ENCODE data around the gene DRD2.

Gene DRD2

DNA sequence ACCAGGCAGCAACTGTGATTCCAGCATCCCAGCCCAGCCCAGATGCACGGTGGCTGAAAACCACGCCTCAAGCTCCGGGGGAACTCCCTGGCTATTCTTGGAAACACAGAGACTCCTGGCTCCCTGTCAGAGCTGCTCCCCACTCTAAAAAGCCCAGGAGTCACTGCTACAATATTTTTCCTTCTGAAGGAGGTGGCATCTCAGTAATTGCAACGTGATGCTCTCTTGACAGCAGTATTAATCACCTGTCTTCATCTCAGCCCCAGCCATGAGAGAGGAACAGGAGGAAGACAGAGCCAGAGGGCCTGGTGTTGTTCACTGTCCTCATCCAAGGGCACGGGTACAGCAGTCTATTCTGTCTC, 26.9 kb downstream of the DRD2 start:
- FAIRE-seq (no peak), DNase-seq (ENCODE audit: extremely low spot score, insufficient read length, low read depth) (no peak)

DNA sequence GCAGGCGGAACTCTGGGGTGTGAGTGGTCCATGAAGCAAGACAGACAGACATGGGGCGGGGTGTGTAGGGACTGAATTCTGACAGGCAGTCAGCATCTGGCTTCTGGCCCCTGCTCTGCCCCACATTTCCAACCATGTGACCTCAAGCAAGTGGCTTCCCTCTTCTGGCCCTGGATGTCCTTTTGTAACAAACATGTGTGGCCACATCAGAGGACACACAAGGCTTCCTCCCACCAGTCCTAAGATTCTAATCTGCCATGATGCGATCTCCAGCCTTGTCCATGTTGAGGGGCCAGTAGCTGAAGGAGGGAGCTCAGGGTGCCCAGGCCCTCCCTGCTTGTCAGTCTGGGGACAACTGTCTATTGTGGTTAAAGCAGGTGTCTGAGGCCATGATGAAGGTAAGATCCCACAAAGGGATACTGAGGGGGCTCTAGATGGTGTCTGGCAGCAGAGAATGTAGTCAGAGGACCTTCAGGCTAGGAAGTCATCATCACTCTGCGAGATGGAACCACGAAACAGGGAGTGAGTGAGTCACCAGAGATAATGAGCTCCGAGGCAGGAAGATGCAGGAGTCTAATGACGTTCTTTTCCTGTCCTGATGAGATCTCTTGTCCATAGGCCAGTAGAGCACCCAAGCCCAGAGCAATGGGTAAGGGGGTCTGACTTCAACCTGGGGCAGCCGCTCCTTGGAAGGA, 27.4 kb downstream of the DRD2 start:
- DNase-seq (ENCODE audit: extremely low spot score, insufficient read length, low read depth) (no peak), FAIRE-seq (no peak)

GRCh38 chr11:113446938-113447337, 28.3 kb downstream of the DRD2 start:
- DNase-seq (ENCODE audit: extremely low spot score, insufficient read length, low read depth) (no peak), FAIRE-seq (no peak)

- DNase-seq (ENCODE audit: extremely low spot score, insufficient read length, low read depth) (no peak), FAIRE-seq (no peak)
These were observed 29.1 kb downstream of the DRD2 start for GRCh38 chr11:113446112-113446511.

GRCh38 chr11:113444502-113445123, 30.6 kb downstream of the DRD2 start:
- DNase-seq (ENCODE audit: extremely low spot score, insufficient read length, low read depth), result no peak
- no peak for FAIRE-seq

- no peak for FAIRE-seq
- no peak for DNase-seq (ENCODE audit: extremely low spot score, insufficient read length, low read depth)
These were observed 34.4 kb downstream of the DRD2 start for GRCh38 chr11:113440816-113441215.

GRCh38 chr11:113436672-113437252, 38.4 kb downstream of the DRD2 start:
- FAIRE-seq, result no peak

DNA sequence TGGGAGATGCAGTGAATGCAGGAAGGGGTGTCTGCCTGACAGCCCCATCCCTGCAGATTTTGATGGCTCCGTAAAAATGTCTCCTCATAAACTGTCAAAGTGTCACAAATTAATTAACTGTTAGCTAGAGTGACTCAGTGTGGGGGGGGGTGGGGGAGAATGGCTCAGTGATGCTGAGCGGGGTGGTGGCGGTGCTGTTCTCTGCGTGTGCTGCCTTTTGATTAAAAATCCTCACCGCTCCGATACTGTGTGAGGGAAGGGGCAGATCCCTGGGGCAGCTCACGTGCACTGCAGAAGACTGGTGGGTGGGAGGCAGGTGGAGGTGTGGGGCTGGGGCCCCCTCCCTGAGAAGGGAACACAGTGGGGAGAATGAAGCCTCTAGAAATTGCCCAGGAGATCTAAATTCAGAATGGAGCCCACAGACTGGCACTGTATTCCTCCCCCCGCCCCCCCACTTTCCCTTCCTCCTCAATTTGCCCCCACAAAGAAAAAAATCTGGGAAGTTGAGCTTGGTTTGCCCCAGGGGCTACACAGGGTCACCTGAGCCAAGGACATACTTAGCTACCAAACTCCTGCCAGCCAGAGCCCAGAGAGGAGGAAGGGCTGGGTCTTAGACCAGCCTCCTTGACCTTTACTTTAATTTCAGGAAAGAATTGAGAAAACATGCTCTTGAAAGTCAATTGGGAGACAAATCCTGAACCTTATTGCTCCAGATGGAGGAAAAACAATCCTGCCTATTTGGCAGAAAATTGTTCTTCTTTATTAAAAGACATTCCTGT, 39.8 kb downstream of the DRD2 start:
- FAIRE-seq (no peak), DNase-seq (ENCODE audit: extremely low spot score, insufficient read length, low read depth) (no peak)

More at GRCh38 chr11:113436672-113437252, 38.4 kb downstream of the DRD2 start:
- DNase-seq (ENCODE audit: extremely low spot score, insufficient read length, low read depth), result no peak

- no peak for DNase-seq (ENCODE audit: extremely low spot score, insufficient read length, low read depth)
- no peak for FAIRE-seq
These were observed 43.5 kb downstream of the DRD2 start for GRCh38 chr11:113431746-113432145.

DNA sequence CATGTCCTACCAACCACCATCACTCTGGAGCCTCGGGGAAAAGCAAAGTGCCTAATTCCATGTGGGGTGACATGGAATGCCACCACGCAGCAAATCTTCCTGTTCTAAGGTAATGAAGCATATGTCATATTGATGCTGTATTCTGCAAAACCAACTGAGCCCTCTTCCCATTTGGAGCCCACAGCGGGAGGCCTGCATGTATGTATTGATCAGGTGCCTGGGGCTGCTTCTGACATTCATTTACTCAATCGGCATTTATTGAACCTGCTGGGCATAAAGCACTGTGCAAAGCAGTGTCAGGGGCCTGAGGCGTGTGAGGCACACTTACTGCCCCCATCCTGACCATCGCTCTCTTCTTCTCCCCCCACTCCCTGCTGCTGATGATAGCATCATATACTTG, 48.5 kb downstream of the DRD2 start:
- DNase-seq (ENCODE audit: extremely low spot score, insufficient read length, low read depth) (no peak), FAIRE-seq (no peak)

DNA sequence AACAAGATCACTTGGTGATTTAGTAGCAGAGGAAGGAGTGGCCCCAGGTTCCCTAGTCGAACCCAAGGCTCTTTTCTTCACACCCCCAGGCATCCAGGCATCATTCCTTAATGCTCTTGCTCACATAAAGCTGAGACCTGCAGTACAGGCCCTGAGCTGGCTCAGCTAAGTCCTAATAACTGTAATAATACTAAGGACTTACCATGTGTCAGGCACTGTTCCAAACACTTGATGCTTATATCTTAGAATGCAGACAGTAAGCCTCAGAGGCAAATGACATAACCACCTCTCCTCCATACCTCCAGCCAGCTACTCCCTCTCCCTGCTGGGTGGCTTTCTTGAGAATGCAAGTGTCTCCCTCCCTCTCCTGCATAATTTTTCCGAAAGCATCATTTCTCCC, 54.4 kb downstream of the DRD2 start:
- DNase-seq (ENCODE audit: extremely low spot score, insufficient read length, low read depth) (no peak), FAIRE-seq (no peak)

GRCh38 chr11:113419454-113420003, 55.7 kb downstream of the DRD2 start:
- DNase-seq (ENCODE audit: extremely low spot score, insufficient read length, low read depth), result no peak
- FAIRE-seq, result no peak

- no peak for FAIRE-seq
- DNase-seq (ENCODE audit: extremely low spot score, insufficient read length, low read depth), result no peak
These were observed 57.8 kb downstream of the DRD2 start for GRCh38 chr11:113417428-113417827.

DNA sequence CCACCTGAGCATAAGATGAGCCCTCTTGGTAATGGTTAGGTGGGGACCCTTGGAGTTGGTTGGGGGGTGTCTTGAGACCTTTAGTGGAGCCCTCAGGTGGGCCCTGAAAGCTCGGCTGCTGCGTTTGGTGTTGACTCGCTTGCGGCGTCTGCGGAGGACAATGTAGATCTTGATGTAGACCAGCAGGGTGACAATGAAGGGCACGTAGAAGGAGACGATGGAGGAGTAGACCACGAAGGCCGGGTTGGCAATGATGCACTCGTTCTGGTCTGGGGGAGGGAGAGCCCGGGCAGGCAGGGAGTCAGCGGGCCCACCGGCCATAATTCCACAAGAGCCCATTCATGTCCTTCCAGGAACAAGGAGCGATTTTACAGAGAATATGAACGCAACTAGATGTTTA, 59.9 kb downstream of the DRD2 start:
- FAIRE-seq, result no peak
- DNase-seq (ENCODE audit: extremely low spot score, insufficient read length, low read depth), result no peak

DNA sequence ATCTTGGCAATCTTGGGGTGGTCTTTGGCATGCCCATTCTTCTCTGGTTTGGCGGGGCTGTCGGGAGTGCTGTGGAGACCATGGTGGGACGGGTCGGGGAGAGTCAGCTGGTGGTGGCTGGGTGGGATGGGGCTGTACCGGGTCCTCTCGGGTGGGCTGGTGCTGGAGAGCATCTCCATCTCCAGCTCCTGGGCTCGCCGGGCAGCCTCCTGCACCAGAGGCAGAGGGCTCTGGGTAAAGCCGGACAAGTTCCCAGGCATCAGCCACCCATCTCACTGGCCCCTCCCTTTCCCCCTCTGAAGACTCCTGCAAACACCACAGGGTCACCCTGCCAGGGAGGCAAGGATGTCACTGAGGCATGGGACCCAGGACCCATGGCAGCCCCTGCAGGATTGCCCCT, 62.5 kb downstream of the DRD2 start:
- DNase-seq (ENCODE audit: extremely low spot score, insufficient read length, low read depth), result no peak
- FAIRE-seq, result no peak

DNA sequence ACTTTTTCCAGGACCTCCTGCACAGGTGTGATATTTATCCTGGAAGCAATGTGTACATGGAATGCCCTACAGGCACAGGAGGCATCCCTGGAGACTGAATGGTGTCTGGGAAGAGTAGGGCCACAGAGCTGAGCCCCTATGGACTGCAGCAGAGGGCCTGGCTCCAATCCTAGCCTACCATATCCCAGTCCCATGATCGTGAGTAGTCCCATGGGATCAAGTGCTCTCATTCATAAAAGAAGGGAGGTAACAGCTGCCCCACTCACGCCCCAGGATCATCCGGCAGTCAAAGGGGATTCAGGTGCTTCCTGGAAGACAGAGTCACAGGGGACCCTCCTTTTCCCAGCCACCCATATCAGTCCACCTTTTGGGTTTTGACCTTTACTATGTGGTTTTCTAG, 63.7 kb downstream of the DRD2 start:
- no peak for DNase-seq (ENCODE audit: extremely low spot score, insufficient read length, low read depth)
- no peak for FAIRE-seq

DNA sequence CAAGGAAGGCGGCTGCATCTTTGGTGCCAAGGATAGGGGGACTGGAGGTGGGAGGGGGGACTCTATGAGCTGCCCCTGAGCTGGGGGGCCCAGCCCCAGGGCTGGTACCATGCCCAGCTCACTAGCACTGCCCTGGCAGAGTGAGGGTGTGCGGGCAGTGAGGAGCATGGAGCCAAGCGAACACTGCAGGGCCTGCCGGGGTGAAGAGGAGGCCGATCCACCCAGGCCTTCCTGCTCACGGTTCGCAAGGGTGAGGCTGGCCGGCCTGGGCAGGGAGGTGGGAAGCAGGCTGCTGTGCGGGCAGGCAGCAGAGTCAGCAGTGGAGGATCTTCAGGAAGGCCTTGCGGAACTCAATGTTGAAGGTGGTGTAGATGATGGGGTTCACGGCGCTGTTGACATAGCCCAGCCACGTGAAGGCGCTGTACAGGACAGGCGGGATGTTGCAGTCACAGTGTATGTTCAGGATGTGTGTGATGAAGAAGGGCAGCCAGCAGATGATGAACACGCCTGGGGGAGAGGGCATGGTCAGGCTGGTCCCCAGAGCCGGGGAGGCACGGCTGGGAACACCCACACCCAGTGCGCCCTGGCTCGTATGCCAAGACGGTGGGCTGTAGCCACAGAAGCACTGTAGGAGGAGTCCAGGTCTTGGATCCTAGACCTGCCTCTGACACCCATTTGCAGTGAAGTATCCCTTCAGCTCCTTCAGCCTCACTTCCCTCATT, 64.6 kb downstream of the DRD2 start:
- FAIRE-seq, result no peak
- no peak for DNase-seq (ENCODE audit: extremely low spot score, insufficient read length, low read depth)

- no peak for FAIRE-seq
- no peak for DNase-seq (ENCODE audit: extremely low spot score, insufficient read length, low read depth)
These were observed 65.7 kb downstream of the DRD2 start for GRCh38 chr11:113409526-113409925.

DNA sequence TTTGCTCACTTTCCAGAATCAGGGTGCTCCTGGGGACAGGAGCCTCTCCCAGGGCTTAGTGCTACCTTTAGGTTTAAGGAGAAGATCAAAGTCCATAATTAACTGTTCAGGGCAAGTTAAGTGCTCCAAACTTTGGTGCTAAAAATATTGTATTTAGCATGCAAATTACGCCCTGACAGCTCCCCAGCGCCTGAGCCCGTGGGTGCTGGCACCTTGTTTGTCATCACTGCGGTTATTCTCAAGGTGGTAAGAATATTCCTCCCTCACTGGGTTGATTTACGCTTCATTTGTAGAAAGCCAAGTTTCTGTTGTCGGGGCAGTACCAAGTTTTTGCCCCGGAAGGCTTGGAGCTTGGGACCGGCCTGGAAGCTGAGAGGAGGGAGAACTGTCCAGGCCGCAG, 66.3 kb downstream of the DRD2 start:
- DNase-seq (ENCODE audit: extremely low spot score, insufficient read length, low read depth) (no peak), FAIRE-seq (no peak)

DNA sequence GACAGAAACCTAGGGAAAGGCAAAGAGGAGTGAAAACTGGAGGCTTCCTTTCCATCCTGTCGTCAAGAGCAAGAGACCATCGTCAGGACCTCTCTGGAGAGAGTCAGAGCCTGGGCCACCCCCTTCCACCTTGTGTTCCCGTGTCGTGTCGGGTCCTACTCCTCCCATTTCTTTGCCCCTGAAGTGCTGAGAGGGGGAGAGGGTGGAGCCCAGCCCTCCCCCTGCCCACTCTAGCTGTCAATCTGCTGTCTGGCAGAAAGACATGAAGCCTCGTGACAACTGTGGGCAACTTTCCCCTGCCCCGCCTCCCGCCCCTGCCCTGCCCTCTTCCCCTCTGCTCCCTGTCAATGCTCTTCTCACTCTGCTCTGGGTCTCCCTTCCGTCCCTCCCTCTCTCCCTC, 67.0 kb downstream of the DRD2 start:
- DNase-seq (ENCODE audit: extremely low spot score, insufficient read length, low read depth) (no peak), FAIRE-seq (no peak)

All from GM18507 (cell line).